Measurements from ENCODE around the gene FBXL7.

Gene FBXL7

DNA sequence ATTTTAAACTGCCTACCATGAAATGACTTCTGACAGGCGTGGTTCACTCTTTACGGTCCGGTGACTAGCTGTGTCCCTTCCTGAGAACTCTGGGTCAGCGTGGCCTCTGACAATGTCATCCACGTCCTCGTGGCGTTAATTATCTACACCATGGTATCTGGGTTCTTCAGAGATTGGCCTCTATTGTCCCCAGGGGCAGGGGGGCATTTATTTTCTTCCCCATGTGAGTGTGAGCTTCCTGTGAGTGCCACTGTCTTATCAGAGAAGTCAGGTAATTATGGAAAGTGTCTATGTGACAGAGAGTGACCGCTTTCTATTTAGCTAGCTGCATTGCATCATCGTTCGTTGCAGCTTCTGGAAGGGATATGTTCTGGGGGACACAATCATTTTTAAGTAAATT lies 77.2 kb downstream of the FBXL7 start:
- no peak for FAIRE-seq
- no peak for DNase-seq (ENCODE audit: low spot score)

DNA sequence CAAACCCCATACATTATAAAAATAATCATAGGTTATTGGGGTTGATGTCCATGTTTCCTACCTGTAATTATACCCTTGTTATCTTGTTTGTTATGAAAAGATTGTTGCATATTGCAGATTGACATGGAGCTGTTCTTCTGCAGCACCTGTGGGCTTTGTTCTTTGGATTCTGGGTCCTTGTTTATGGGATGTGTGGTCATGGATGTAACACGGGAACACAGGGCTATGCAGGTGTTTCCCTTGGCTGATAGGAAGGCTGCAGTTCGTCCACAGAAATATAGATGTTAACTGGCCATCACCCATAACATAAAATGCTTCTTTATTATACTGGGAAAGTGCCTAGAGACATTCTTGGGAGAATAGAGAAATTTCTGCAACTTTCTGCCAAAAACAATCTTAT lies 77.9 kb downstream of the FBXL7 start:
- no peak for FAIRE-seq
- no peak for DNase-seq (ENCODE audit: low spot score)

DNA sequence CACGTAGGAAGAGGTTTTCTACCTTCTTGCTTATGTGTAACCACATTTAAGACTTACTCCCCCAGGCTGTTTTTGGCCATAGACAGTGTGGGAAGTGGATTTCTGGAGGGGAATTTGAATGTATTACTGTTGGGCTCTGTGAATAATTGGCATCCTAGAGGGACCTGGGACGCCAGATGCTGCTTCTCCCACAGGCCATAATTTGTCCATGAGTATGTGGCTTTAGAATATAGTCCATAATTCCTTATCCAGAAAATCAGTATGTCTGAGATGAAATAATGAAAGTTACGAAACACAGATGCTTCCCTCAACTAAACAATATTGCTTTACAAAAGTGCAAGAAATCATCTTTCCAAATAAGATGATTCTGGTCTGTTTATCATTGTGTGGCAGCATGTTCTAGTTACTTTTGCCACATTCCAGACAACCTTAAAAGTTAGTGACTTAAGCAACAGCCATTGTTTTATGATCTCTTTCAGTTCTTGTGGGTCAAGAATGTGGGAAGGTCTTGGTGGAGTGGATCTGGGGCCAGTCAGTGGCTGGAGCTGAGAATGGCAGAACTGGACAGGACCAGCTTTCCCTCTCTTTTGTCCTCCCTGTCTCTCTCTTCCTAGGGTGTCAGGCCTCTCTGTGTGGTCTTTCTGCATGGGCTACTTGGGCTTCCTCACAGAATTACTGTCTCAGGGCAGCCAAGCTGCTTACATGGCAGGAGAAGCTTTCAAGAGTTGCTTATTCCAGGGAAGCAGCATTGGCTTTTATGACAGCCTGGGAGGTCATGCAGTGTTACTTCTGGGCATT lies 79.4 kb downstream of the FBXL7 start:
- FAIRE-seq (no peak), DNase-seq (ENCODE audit: low spot score) (no peak)

DNA sequence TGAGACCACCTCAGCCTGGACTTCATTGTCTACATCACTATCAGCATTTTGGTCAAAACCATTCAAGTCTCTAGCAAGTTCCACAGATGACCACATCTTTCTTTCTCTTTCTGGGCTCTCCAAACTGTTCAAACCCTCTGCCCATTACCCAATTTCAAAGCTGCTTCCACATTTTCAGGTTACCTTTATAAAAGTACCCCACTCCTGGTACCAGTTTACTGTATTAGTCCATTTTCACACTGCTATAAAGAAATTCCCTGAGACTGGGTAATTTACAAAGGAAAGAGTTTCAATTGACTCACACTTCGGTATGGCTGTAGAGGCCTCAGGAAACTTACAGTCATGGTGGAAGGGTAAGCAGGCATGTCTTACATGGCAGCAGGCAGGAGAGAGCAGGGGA lies 84.5 kb downstream of the FBXL7 start:
- FAIRE-seq (no peak), DNase-seq (ENCODE audit: low spot score) (no peak)

GRCh38 chr5:15585128-15585527 lies 85.1 kb downstream of the FBXL7 start:
- FAIRE-seq (no peak), DNase-seq (ENCODE audit: low spot score) (no peak)

GRCh38 chr5:15585841-15586591 lies 86.0 kb downstream of the FBXL7 start:
- FAIRE-seq (no peak), DNase-seq (ENCODE audit: low spot score) (no peak)

- no peak for FAIRE-seq
These were observed 87.9 kb downstream of the FBXL7 start for GRCh38 chr5:15587916-15588315.

GRCh38 chr5:15592728-15593127 lies 92.7 kb downstream of the FBXL7 start:
- FAIRE-seq (no peak), DNase-seq (ENCODE audit: low spot score) (no peak)

More at GRCh38 chr5:15587916-15588315, 87.9 kb downstream of the FBXL7 start:
- DNase-seq (ENCODE audit: low spot score) = no peak

- FAIRE-seq = no peak
- no peak for DNase-seq (ENCODE audit: low spot score)
These were observed 95.1 kb downstream of the FBXL7 start for GRCh38 chr5:15594977-15595568.

- no peak for DNase-seq (ENCODE audit: low spot score)
- FAIRE-seq = no peak
These were observed 95.9 kb downstream of the FBXL7 start for GRCh38 chr5:15595929-15596328.

DNA sequence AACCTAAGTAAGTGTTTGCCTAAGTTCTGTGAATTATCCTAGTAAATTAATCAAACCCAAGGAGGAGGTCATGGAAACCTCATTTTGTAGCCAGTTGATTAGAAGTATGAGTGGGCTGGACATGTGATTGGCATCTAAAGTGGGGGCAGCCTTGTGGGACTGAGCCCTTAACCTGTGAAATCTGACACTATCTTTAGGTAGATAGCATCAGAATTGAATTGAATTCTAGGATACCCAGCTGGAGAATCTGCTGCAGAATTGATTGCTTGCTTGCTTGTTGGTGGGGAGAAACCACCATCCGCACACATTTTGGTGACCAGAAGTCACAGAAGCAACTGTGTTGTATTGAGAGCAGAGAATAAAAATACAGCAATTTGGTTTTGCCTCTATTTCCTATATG lies 97.0 kb downstream of the FBXL7 start:
- no peak for FAIRE-seq
- DNase-seq (ENCODE audit: low spot score) = no peak

- DNase-seq (ENCODE audit: low spot score) (no peak), FAIRE-seq (no peak)
These were observed 97.8 kb downstream of the FBXL7 start for GRCh38 chr5:15597804-15598203.

DNA sequence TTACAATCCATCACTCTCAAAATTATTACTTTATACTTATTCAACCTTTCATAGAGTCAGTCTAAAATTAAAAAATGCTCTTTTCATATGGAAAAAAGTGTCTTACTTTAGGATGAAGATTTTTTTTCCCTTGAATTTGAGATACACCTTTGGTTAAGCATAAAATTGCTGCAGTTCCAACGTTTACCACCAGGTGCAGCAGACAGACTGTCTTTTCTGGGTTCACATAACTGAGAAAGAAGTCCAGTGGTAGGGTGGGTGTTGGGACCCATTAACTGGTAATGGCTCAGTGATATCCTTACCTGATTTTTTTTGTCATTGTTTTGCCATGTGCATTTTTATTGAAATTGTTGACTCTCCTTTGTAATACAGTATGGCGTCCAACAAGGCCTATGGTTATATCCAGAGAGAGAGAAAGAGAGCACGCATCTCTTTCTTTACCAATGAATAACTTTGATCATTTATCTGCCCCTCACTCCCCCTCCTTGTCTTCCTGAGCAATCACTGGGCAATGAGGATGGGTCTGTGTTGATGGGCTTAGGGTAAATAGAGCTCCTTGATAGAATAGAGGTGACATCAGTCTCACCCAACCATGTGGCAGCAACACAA lies 98.4 kb downstream of the FBXL7 start:
- DNase-seq (ENCODE audit: low spot score) = no peak
- no peak for FAIRE-seq

- DNase-seq (ENCODE audit: low spot score) (no peak), FAIRE-seq (no peak)
These were observed 100.1 kb downstream of the FBXL7 start for GRCh38 chr5:15600035-15600434.

- no peak for FAIRE-seq
- DNase-seq (ENCODE audit: low spot score) = no peak
These were observed 101.3 kb downstream of the FBXL7 start for GRCh38 chr5:15601274-15601673.

DNA sequence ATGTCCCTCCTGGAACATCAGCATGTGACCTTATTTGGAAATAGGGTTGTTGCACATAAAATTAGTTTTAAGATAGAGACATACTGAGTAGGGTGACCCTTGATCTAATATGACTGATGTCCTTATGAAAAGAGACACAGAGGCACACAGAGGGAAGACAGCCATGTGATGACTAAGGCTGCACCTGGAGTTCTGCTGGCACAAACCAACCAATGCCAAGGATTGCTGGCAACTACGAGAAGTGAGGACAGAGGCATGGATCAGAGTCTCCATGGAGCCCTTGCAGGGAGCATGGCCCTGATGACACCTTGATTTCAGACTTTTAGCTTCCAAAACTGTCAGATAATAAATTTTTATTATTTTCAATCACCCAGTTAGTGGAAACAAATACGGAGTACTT lies 101.9 kb downstream of the FBXL7 start:
- DNase-seq (ENCODE audit: low spot score) (no peak), FAIRE-seq (no peak)

GRCh38 chr5:15604986-15605385 lies 105.0 kb downstream of the FBXL7 start:
- no peak for DNase-seq (ENCODE audit: low spot score)
- no peak for FAIRE-seq

DNA sequence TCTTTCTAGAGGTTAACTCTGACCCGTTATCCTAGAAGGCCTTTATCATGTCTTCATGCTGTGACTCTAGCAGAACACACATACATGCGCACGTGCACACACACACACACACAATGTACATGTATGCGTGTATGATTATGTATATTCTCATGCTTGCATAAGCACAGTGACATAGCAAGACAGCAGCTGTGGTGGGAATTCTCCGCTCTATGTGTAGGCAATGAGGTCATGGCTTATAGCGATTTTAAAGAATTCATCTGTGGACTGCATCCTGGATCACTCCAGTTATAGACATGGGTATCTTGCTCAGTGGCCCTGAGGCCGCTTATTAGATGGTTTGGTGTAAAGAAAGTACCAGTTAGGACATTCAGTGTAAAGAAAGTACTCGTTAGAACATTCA lies 106.2 kb downstream of the FBXL7 start:
- DNase-seq (ENCODE audit: low spot score) (no peak), FAIRE-seq (no peak)

DNA sequence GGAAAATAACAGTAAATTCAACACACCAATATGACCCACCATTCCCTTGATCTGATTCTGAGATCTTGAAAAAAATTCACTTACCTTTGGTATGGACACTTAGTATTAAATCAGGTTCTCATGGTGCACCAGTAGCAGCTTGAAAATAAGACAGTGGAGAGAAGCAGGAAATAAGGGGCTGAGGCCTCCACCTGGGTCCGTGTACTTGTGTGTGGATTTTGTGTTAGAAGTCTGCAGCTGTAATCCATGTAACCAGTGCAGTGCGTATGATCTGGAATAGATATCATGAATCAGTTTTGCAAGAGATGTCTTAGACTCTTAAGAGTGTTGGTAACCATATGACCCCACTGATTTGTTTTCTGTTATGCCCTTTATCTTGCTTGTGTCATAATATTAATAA lies 107.1 kb downstream of the FBXL7 start:
- no peak for FAIRE-seq
- DNase-seq (ENCODE audit: low spot score) = no peak

GRCh38 chr5:15609076-15609725 lies 109.2 kb downstream of the FBXL7 start:
- DNase-seq (ENCODE audit: low spot score) = no peak
- no peak for FAIRE-seq

GRCh38 chr5:15610216-15610615 lies 110.2 kb downstream of the FBXL7 start:
- FAIRE-seq (no peak), DNase-seq (ENCODE audit: low spot score) (no peak)

DNA sequence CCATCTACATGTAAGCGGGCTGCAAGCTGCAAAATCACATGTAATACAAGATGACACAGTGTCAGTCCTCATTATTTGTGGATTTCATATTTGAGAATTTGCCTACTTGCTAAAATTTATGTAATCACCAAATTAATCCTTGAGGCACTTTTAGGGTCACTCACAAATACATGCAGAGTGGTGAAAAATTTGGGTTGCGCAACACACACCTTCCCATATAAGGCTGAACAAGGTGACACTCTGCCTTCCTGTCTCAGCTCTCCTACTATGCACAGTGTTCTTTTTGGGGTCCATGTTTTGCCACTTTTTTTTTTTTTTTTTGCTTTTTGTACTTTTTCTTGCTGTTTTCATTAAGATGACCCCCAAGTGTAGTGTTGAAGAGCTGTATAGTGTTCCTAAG lies 111.0 kb downstream of the FBXL7 start:
- no peak for FAIRE-seq
- DNase-seq (ENCODE audit: low spot score) = no peak
